Stimulated activated CD4-positive, alpha-beta T cell treated with anti-CD3 and anti-CD28 coated beads, Interleukin-15, amount 100 ng/mL, for 24 hours (primary cell): ENCODE data around the gene FAM3C.

Source experiments
- DNase-seq: peaks from one replicate; pipeline ENCODE4 v3.0.0-alpha.2; 2020

The FAM3C gene

DNA sequence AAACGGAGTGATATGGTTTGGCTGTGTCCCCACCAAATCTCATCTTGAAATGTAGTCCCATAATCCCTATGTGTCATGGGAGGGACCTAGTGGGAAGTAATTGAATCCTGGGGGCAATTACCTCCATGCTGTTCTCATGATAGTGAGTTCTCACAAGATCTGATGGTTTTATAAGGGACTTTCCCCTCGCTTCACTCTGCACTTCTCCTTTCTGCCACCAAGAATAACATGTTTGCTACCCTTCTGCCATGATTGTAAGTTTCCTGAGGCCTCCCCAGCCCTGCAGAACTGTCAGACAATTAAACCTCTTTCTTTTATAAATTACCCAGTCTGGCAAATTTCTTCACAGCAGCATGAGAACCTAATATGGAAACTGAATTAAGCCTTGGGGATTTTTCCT lies 19.1 kb downstream of the FAM3C start:
- DNase-seq, result no peak

DNA sequence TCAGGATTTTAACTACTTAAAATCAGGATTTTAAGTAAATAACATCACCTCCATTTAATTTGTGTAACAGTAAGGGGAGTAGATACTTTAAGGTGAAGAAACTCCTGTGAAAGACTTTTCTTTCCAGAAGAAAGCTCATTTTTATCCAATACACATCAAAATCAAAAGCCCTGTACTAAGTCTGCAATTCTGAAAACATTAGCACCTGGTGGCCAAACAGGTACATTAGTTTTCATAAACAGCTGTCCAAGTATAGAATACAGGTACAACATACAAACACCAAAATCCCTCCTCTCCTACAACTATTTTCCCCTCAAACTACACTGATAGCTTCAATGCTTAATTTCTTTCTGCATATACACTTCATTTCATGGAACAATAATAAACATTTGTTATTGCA lies 22.9 kb downstream of the FAM3C start:
- no peak for DNase-seq

DNA sequence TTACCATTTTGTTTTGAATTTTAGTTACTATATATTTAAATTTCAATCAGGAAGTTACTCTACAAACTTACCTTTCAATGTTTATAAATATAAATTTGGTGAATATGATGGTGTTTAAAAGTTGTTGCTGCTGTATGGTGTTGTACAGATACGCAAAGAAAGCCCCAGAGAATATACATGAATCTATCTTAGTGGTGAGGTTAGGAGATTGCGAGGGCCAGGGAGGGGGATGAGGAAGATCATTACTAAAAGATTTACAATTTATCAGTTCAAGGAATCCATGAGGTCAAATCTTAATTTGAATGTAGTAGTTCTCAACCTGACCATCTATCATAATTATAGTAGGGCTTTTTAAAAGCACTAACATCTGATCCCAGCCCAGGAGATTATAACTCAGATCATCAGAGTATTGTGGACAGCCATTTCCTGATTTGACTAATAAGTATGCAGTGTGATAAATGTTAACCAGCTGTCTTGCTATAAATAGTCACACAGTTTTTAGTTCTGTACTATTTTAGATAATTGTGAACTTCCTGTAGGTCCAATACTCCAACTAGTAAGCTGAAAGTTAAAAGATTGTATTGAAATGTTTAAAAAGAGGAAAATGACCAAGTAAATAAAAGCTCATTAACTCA lies 23.6 kb downstream of the FAM3C start:
- DNase-seq, result no peak

DNA sequence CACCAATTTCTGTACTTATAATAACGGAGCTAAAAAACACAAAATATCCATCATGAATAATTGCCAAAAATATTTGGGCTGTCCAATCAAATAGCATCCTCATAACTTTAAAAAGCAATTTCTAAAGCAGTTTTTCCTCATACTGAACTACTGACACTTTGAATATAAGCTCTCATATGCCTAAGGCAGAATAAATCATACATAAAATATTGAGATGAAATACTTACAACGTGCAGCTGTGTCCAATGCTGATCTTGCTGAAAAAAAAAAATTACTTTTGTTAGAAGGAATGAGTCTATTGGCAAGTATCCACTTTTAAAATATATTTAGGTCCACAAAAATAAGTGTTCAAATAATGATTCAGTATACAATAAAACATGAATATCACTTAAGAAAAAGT lies 24.2 kb downstream of the FAM3C start:
- no peak for DNase-seq

DNA sequence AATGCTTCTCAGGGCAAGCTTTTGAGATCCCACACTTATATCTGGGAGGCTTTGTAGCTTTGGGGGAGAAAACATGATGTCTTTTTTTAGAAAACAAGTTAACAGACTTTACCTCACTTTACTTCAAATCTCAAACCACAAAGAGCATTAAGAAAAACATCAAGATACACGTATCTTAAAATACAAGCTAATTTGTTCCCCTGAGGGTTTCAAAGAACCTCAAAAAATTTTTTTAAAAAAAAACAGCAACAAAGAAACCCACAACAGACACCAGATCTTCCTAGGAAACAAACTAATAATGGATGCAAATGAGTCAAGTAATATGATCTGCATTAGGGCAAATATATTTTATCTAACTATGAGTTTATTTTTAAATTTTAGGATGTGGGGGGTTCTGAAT lies 24.7 kb downstream of the FAM3C start:
- no peak for DNase-seq

DNA sequence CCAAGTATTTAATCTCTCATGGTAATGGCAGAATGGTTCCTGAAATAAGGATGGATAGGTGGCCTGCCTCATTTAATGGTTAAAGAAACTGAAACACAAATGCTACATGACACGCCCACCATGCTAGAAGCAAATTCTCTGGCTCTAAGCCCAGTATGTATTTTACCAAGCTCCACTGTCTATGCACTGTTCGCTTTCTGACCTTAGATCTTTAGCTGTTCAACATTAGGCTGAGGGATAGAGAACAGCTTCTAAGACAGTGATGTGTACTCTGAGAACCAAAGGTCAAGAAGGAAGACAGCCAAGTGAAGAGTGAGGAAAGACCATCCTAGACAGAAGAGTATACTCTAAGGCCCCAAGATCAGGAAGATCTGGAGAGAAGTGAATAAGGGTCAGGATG lies 26.6 kb downstream of the FAM3C start:
- no peak for DNase-seq

DNA sequence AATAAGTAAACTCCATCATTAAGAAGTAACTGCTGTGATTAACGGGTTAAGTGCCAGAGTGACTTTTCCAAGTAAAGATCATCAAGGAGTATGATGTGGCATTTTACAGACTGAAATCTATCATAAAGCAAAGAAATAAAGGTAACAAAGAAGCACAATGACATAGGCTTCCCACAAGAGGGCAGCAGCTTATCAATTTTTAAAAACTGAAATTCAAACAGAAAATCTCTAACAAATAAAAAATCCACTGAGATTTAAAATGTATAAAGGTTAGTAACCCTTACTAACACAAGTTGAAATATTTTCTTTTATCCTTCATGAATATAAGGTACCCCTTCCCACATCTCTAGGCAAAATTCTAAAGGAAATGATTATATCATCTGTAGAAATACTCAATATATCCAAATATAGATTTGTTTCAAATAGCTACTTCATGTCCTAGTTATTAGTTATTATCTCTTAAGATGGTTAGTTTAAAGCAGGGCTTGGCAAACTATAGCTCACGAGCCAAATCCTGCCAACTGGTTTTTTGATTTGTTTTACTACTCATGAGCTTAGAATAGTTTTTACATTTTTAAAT lies 29.2 kb downstream of the FAM3C start:
- peak; percentile 14 for DNase-seq

DNA sequence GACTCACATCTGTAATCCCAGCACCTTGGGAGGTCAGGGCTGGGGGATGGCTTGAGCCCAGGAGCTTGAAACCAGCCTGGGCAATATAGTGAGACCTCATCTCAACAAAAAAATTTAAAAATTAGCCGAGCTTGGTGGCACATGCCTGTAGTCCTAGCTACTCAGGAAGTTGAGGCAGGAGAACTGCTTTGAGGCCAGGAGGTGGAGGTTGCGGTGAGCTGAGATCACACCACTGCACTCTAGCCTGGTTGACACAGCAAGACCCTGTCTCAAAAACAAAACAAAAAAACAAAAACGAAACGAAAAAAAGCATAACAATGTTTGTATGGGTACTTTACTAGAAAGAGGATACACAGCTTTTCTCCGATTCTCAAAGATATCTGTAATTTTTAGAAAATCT lies 35.5 kb downstream of the FAM3C start:
- DNase-seq, result no peak

DNA sequence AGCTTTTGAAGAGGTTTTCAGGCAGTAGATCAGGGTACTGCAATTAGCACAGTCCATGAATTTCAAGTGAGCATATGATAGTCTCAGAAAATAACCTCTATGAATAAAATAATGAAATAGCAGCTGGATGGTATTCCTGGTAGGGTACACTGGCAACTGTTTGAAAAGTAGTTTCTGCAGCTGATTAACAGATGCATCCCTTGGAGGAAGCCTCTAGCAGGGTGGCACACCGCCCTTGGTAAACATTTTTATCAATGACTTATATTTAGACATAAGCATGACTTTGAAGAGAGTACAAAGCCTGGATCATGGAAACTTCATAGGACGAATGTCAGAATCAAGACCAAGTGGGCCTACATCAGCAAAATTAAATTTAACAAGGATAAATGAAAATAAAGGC lies 40.5 kb downstream of the FAM3C start:
- no peak for DNase-seq

DNA sequence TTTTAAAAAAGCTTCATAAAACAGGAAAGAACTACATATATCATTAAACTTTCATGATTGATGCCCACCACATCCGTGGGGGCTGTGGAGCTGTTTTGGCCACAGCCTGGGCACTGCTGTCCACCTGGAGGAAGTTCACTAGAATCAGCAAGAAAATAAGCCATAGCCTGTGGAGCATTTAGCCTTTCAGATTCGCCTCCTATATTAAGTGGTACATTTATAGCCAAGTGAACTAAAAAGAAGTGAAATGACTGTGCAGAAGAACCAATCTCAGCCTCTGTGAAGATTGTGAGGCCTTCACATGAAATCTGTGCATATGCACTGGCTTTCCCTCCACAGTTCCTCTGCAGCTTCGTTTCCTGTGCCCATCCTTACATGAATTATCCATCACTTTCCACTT lies 43.8 kb downstream of the FAM3C start:
- DNase-seq, result no peak

DNA sequence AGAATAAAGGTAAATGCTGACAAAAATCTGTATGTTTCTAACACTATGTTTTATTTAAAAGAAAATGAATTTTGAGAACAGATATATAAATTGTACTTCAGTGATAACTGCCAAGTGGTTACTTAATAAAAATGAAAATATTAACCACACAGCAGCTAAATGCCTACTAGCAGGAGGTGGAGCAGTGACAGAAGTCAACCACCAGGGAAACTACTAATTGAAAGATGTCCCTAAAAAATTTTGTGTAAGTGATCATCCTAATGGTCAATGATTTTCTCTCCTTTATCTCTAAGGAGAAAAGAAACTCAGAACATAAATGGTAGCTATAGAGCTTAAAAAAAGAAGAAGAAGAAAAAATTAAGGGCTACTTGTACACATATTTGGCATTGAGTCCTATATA lies 44.4 kb downstream of the FAM3C start:
- no peak for DNase-seq

DNA sequence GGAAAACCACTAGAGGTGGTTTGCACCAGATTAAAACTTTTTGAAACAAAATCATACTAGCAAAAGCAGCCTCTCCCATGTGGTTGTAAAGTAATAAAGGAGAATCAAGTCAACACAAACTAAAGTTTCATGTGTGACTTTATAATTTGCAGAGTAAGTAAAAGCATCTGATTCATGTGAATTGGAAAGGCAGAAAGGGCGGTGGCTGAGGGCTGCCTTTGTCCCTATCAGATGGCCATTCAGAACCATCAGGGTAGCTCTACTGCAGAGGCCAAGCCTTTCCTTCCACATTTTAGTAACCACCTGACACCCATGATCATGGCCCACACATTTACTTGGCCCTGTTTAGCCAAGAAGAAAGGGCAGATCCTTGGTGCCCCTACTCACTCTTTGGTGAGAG lies 51.6 kb downstream of the FAM3C start:
- DNase-seq, result no peak

DNA sequence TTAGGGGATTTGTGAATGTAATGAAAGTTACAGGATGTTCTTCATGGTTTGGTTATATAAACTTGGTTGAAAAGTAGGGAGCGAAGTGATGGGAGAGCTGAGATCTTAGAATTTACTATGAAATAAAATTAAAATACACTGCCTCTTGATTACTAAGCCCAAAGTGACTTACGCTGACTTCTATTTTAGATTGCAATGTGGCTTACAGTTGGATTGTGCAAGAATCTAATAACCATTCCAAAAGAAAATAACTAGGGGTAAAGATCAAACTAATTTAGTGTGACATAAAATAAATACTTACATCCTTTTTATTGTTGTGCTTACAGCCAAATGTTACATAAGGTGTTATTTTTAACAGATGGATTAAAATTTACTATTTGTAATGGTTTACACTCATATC lies 52.0 kb downstream of the FAM3C start:
- no peak for DNase-seq

DNA sequence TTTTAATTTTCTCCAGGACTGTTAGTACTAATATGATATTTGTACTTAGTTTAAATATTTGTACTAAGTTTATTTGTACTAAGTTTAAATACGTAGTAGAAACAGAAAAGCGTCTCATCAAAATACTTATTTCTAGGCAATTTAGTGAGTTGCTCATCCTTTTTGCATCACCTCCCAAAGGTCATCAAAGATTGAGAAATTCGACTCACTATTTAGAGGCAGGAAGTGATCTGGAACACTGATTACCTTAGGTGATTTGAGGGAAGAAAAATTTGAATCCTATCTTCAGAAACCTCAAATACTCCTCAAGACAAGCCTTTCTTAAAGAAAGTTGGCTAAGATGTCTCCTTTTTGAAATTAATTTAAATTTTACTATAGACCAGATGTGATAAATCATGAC lies 52.8 kb downstream of the FAM3C start:
- no peak for DNase-seq

DNA sequence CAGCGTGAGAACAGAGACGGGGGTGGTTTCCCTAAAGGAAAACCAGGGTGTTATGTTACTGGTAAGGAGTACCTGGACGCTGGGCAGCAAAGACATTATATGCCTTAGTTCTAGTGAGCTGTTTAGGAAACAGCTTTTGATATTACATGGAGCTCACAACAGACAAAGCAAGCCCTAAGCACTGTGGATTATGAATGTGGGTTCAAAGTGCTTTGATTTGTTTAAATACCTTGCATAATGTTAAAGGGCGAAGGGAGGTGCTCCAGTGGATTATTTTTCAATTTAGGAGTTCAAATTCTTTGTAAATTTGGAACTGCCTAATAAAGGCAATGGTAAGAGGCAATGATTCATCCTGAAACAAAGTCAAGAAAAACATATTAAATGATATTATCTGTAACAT lies 53.5 kb downstream of the FAM3C start:
- DNase-seq, result no peak

DNA sequence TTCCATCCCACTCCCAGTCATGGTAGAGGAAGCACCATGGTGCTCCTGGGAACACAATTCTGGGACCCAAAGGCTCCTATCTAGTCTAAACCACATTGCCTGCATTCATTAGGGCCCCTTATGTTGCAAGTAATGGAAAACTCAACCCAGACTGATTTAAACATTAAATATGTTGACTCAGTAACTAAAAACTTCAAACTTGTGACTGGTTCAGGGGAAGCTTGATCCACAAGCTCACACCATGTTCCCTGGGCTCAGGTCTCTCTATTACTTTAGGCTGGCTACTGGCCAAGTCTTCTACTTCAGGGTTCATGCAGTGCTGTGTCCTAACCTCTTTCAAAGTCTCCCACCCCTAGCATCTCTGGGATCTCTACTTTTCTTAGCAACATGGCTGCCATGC lies 54.2 kb downstream of the FAM3C start:
- no peak for DNase-seq

DNA sequence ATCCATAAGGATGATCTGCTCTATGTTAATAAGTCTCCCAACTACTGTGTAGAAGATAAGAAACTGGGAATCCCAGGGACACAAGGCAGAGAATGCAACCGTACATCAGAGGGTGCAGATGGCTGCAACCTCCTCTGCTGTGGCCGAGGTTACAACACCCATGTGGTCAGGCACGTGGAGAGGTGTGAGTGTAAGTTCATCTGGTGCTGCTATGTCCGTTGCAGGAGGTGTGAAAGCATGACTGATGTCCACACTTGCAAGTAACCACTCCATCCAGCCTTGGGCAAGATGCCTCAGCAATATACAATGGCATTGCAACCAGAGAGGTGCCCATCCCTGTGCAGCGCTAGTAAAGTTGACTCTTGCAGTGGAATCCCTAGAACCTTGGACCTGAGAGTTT lies 57.0 kb downstream of the FAM3C start:
- no peak for DNase-seq

DNA sequence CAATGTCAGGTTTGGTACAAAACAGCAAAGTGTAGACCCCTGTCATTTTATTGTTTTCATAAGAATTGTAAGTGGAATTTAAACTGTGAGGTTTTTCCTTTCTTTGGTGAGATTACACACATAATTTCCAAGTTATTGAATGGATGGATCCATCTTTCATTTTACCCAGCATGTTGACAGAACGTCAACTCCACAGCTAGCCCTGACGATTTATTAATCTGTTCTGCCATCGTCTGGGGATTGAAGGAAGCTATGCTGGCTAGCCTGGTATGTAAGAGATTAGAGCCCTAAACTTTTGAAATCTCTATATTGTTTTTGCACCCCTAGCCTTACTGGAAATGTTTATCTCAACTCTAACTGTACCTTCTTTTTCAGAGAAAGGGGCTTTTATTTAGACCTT lies 58.7 kb downstream of the FAM3C start:
- no peak for DNase-seq

DNA sequence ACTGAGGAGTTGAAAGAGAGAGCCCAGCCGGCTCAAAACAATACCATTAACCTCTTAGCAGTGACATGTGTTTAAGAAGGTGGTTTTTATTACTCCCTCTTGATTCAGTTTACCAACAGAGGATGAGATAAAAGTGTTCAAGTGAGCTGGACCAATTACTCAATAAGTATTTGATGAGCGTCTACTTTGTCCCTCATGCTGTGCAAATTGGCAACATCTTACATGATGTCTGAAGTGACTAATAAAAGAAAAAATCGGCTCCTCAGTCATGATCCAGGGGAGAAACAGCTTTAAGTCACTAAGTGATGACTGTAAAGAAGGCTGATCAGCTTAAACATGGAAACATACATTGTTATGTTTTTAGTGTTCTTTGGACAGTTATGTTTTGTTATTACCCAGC lies 59.5 kb downstream of the FAM3C start:
- no peak for DNase-seq

DNA sequence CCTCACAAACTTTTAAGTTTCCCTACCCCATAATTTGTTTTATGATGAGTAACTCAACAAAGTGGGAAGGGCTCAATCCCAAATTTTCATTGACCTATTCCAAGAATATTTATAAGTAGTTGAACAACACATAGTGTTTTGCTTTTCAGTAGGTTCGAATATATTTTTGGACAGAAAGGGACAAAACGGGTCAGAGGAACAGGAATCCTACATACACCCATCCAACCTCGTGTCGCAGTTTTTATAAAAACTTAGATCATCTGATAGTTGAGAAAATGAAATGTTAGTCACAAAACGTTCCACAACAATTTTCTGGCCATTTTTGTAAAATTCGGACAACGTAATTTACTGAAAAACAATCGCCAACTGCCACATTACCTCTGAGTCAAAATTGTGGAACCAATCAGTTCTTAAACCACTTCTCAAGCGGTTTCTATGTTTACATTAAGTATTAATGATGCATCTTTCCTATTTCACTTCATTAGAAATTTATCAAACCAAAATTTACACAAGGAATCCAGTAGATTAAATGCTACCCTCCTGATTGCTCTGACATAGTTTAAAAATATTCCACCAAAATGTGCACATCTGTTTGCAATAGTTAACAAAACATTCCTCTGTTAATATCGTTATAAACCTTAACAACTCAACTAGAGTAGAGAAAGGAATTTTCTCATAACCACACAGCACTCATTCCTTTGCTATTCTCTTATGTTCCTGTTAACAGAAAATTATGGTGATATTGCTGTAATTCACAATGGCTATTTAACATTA lies 61.0 kb downstream of the FAM3C start:
- DNase-seq, result no peak

DNA sequence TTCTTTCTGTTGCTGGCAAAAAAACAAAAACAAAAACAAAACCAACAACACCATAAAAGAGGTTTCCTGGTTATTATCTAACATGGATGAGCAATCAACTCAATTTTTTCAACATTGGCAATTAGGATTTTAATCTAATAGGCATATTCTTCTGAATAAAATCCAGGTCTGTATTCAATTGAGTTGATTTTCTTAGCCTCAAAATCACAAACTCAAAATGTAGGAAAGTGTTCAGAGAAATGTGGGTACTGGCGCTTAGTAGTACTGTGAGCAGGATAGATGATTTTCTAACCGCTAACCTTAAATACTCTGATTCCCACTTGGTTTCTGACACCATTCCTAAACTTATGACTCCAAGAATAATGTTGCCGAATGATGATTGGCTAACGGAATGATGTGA lies 61.7 kb downstream of the FAM3C start:
- no peak for DNase-seq

DNA sequence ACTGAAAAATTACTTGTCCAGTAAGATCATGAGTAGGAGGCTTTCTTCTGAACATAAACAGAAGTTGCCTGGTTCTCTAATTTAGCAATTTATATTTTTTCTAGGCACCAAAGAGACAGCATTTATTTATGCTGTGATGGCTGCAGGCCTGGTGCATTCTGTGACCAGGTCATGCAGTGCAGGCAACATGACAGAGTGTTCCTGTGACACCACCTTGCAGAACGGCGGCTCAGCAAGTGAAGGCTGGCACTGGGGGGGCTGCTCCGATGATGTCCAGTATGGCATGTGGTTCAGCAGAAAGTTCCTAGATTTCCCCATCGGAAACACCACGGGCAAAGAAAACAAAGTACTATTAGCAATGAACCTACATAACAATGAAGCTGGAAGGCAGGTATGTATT lies 64.5 kb downstream of the FAM3C start:
- no peak for DNase-seq

DNA sequence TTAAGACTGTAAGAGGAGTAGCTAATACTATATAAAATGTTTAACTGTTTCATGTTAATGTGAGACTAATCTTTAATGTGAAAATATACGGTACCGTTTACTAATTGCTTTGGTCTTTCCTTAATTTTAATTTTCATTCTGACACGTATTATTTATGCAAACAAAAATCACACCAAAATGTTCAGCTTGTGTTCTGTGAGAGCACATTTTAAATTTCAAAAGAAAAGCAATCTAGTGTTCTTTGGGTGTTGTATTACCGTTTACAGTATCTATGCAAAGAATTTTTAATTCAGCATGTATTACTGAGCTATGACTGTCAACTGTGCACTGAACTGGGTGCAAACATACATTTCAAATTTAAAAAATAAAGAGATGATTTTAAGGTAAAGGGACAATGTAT lies 65.1 kb downstream of the FAM3C start:
- no peak for DNase-seq

DNA sequence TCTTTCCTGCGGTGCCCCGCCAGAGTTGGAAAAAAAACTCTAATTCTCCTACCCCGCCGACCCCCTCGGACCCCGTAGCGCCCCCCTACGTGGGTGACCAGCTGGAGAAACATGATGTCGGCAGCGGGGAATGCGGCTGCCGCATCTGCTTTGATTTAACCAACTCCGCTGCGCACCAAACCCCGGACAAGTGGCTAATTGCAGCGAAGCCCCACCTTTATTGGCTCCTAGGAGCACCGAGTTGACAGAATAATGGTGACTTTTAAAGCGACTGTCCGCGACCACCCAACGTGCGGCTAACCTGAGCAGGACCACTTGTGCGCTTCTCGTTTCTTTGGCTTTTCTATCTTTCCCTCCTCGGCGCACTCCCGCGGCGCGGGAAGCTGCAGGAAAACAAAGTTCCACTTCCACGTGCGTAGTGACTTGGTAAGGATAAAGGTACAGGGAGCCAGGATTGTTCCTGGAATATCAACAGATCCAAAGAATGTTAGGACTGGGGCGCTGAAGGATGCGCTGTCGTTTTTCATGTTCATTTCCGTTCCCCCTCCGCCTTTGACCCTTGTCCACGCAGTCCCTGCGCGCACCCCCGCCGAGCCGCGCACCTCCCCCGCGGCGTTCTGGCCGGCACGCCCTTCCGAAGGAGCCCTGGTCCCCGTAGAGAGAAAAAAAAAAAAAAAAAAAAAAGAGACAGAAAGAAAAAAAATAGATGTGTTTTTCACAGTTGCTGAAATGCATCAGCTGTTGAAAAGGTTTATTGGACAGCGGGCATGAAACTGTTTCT lies 65.9 kb downstream of the FAM3C start:
- DNase-seq, result peak; percentile 8
